Erythroblast (primary cell): Measurements from ENCODE around the gene SPINK14.

ENCODE experiments used
- GATA1 ChIP-seq: IDR thresholded peaks from 2 replicates; pipeline ENCODE4 v1.6.1; 2011; ENCODE audit warnings: low read depth, mild to moderate bottlenecking, control low read depth, low read length, moderate library complexity
- POLR2A ChIP-seq: IDR thresholded peaks from 2 replicates; pipeline ENCODE4 v1.6.1; 2011; ENCODE audit warnings: mild to moderate bottlenecking, low read length

GRCh38 chr5:148208226-148208625 is 39.9 kb downstream of the SPINK14 start:
- TF ChIP-seq POLR2A (no peak), GATA1 (no peak)
